ENCODE data around the gene C11orf21.

Gene C11orf21

GRCh38 chr11:2248762-2249161 lies 53.0 kb downstream of the C11orf21 start:
- DNase-seq: peak in 1 of 2 donors; percentile 45
- intact Hi-C loops (cut with DNase I; ENCODE audit: low total_unique reads): no loop called here
- H3K4me1 ChIP-seq: no peaks in the 10 kb centered on the region
- no peaks in the 10 kb centered on the region for H3K9me3 ChIP-seq
- TF ChIP-seq, protein P1, sequence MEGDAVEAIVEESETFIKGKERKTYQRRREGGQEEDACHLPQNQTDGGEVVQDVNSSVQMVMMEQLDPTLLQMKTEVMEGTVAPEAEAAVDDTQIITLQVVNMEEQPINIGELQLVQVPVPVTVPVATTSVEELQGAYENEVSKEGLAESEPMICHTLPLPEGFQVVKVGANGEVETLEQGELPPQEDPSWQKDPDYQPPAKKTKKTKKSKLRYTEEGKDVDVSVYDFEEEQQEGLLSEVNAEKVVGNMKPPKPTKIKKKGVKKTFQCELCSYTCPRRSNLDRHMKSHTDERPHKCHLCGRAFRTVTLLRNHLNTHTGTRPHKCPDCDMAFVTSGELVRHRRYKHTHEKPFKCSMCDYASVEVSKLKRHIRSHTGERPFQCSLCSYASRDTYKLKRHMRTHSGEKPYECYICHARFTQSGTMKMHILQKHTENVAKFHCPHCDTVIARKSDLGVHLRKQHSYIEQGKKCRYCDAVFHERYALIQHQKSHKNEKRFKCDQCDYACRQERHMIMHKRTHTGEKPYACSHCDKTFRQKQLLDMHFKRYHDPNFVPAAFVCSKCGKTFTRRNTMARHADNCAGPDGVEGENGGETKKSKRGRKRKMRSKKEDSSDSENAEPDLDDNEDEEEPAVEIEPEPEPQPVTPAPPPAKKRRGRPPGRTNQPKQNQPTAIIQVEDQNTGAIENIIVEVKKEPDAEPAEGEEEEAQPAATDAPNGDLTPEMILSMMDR (IDR thresholded peaks at IDR 0.05): no peak
- H3K36me3 ChIP-seq: no peaks in the 10 kb centered on the region
- no peak overlapping the region for H3K4me3 ChIP-seq
- H3K27ac ChIP-seq: no peak overlapping the region
- H3K27me3 ChIP-seq: peaks cover 0 to 27% of the 10 kb centered on the region in 2 donors

- H3K9me3 ChIP-seq: no peaks in the 10 kb centered on the region
- TF ChIP-seq, protein P1 (IDR thresholded peaks at IDR 0.05): no peak
- no peak for DNase-seq
- H3K36me3 ChIP-seq: no peaks in the 10 kb centered on the region
- no peaks in the 10 kb centered on the region for H3K4me1 ChIP-seq
- H3K4me3 ChIP-seq: no peak overlapping the region
- peaks cover 0 to 27% of the 10 kb centered on the region in 2 donors for H3K27me3 ChIP-seq
- intact Hi-C loops (cut with DNase I; ENCODE audit: low total_unique reads): no loop called here
- H3K27ac ChIP-seq: no peak overlapping the region
Observed at GRCh38 chr11:2248242-2248641, 53.5 kb downstream of the C11orf21 start.

- TF ChIP-seq, protein P1 (IDR thresholded peaks at IDR 0.05): no peak
- intact Hi-C loops (cut with DNase I; ENCODE audit: low total_unique reads): no loop called here
Observed at GRCh38 chr11:2247496-2247895, 54.2 kb downstream of the C11orf21 start.

More at GRCh38 chr11:2247496-2247895, 54.2 kb downstream of the C11orf21 start:
- Histone ChIP-seq H3K36me3 (no peaks in the 10 kb centered on the region), H3K9me3 (no peaks in the 10 kb centered on the region), H3K27ac (no peak overlapping the region), H3K4me3 (no peak overlapping the region), H3K4me1 (no peaks in the 10 kb centered on the region), H3K27me3 (peaks cover 0 to 27% of the 10 kb centered on the region in 2 donors)
- no peak for DNase-seq
